K562 (cell line): Measurements from ENCODE around the gene CALHM1. TPM values are rescaled to one million over a fixed set of nuclear protein-coding genes. Genes with fewer than 3 reads are reported as not detected.

Experiments used
- DNMT1 ChIP-seq: fragments of 450-650 bp; IDR thresholded peaks from 2 replicates; pipeline ENCODE4 v1.6.1; 2016; ENCODE audit warnings: antibody characterized with exemption, mild to moderate bottlenecking
- ESRRB ChIP-seq: fragments of 250-450 bp; sonication (Bioruptor Pico); IDR thresholded peaks from 2 replicates; pipeline ENCODE4 v1.5.0; 2020; ENCODE audit warnings: mild to moderate bottlenecking, moderate library complexity, borderline replicate concordance
- HDAC8 ChIP-seq: fragments of 450-650 bp; IDR thresholded peaks from 2 replicates; pipeline ENCODE4 v1.6.1; 2016; ENCODE audit warnings: mild to moderate bottlenecking, missing genetic modification characterization, moderate library complexity, missing compliant biosample characterization
- KDM5B ChIP-seq: fragments of 200-600 bp; sonication (generic); IDR thresholded peaks from 2 replicates; pipeline ENCODE4 v1.6.1; 2012; ENCODE audit warnings: low read depth, mild to moderate bottlenecking, moderate library complexity, low read length, control low read depth, inconsistent platforms; ENCODE audit not compliant: insufficient replicate concordance
- KLF6 ChIP-seq: fragments of 250-450 bp; sonication (Bioruptor Pico); IDR thresholded peaks from 2 replicates; pipeline ENCODE4 v1.4.0; 2020; ENCODE audit warnings: mild to moderate bottlenecking, moderate library complexity, borderline replicate concordance
- MED1 ChIP-seq: sonication (generic); formaldehyde crosslinking; IDR thresholded peaks from 2 replicates; pipeline ENCODE4 v1.8.1; 2023; ENCODE audit warnings: missing genetic modification reagents, borderline replicate concordance
- NELFE ChIP-seq: IDR thresholded peaks from 2 replicates; pipeline ENCODE4 v1.6.1; 2011; ENCODE audit warnings: mild to moderate bottlenecking; ENCODE audit not compliant: insufficient read depth, insufficient read length
- PML ChIP-seq: IDR thresholded peaks from 2 replicates; pipeline ENCODE4 v1.6.1; 2012; ENCODE audit warnings: low read length, inconsistent platforms
- PPARD ChIP-seq: fragments of 250-450 bp; sonication (Bioruptor Pico); IDR thresholded peaks from 2 replicates; pipeline ENCODE4 v1.8.0; 2022; ENCODE audit warnings: inconsistent platforms, mild to moderate bottlenecking, moderate library complexity
- SOX6 ChIP-seq: fragments of 450-650 bp; IDR thresholded peaks from 2 replicates; pipeline ENCODE4 v1.6.1; 2014; ENCODE audit warnings: mild to moderate bottlenecking
- ZKSCAN3 ChIP-seq: fragments of 250-450 bp; sonication (Bioruptor Pico); IDR thresholded peaks from 2 replicates; pipeline ENCODE4 v1.4.0; 2020
- ZNF282 ChIP-seq: sonication (generic); formaldehyde crosslinking; IDR thresholded peaks from 2 replicates; pipeline ENCODE4 v1.8.1; 2023; ENCODE audit warnings: missing genetic modification reagents
- polyA plus RNA-seq, 8 experiments: library from polyadenylated mRNA; depleted of rRNA in 4 of 8; stranded (reverse) in 5 of 8; unstranded in 3 of 8; fragments of >200 nt; fragmentation: Nextera tagmentation in 2 of 8; fragmentation: Illumina TruSeq in 1 of 8; extraction: Ambion mirVana in 2 of 8; extraction: Trizol in 1 of 8; gene quantifications; 2 replicates each; pipeline versions ENCODE4 v1.2.1 to v1.2.3, GENCODE V29; 2011 to 2014; ENCODE audit warnings: inconsistent platforms in 1 of 8, missing spikeins in 1 of 8
- total RNA-seq, 7 experiments: library from RNA; depleted of rRNA in 6 of 7; stranded (reverse); fragments of >200 nt in 6 of 7; fragmentation: Illumina TruSeq in 2 of 7; extraction: Trizol in 2 of 7; gene quantifications; 2 replicates each; pipeline versions ENCODE4 v1.2.1 to v1.2.3, GENCODE V29; 2011 to 2021; ENCODE audit warnings: low replicate concordance in 1 of 7
- TF ChIP-seq, protein P1 (sequence below): fragments of 450-650 bp; IDR thresholded peaks from 2 replicates; pipeline ENCODE4 v1.6.1; 2018; ENCODE audit warnings: mild to moderate bottlenecking, low read depth; ENCODE audit not compliant: partially characterized antibody
- TF ChIP-seq, protein P2 (sequence below): fragments of 450-650 bp; conservative IDR thresholded peaks from 2 replicates; pipeline ENCODE4 v1.6.1; 2016; ENCODE audit warnings: missing genetic modification characterization, low read depth, mild to moderate bottlenecking, control low read depth, missing compliant biosample characterization
- TF ChIP-seq, protein P3 (sequence below): fragments of 250-450 bp; sonication (Bioruptor Pico); IDR thresholded peaks from 2 replicates; pipeline ENCODE4 v1.4.0; 2020
- TF ChIP-seq, protein P4 (sequence below): sonication (generic); formaldehyde crosslinking; IDR thresholded peaks from 2 replicates; pipeline ENCODE4 v1.8.1; 2023; ENCODE audit warnings: mild to moderate bottlenecking, missing genetic modification reagents

The CALHM1 gene
- total and polyA plus RNA-seq, 9 of the 15 experiments (the other 6 are each of a cell fraction or from before 2014, with no cell fraction given), result 0.03 TPM; not detected in 8

DNA sequence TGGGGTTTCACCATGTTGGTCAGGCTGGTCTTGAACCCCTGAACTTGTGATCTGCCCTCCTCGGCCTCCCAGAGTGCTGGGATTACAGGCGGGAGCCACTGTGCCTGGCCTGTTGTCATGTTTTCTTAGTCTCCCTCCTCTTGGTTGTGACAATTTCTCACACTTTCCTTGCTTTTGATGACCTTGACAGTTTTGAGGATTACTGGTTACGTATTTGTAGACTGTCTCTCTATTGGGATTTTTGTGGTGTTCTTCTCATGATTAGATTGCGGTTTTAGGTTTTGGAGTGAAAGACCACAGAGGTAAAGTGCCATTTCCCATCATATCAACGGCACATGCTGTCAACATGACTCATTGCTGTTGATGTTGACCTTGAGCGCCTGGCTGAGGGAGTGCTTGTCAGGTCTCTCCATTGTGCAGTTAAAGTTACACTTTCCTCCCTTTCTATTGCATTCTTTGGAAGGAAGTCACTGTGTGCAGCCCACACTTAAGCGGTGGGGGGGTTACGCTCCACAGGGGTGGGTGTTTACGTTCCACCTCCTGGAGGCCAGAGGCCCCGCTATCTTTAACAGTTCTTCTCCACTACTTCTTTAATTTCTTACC, 45.6 kb upstream of the CALHM1 start (continued):
- no peak for TF ChIP-seq KDM5B
- TF ChIP-seq, protein P1, sequence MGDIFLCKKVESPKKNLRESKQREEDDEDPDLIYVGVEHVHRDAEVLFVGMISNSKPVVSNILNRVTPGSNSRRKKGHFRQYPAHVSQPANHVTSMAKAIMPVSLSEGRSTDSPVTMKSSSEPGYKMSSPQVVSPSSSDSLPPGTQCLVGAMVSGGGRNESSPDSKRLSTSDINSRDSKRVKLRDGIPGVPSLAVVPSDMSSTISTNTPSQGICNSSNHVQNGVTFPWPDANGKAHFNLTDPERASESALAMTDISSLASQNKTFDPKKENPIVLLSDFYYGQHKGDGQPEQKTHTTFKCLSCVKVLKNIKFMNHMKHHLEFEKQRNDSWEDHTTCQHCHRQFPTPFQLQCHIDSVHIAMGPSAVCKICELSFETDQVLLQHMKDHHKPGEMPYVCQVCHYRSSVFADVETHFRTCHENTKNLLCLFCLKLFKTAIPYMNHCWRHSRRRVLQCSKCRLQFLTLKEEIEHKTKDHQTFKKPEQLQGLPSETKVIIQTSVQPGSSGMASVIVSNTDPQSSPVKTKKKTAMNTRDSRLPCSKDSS, result no peak
- TF ChIP-seq KLF6 (CRISPR knock-in tag), result no peak
- TF ChIP-seq ZKSCAN3 (CRISPR knock-in tag), result no peak
- TF ChIP-seq ZNF282, result no peak
- TF ChIP-seq DNMT1, result no peak
- TF ChIP-seq, protein P2, sequence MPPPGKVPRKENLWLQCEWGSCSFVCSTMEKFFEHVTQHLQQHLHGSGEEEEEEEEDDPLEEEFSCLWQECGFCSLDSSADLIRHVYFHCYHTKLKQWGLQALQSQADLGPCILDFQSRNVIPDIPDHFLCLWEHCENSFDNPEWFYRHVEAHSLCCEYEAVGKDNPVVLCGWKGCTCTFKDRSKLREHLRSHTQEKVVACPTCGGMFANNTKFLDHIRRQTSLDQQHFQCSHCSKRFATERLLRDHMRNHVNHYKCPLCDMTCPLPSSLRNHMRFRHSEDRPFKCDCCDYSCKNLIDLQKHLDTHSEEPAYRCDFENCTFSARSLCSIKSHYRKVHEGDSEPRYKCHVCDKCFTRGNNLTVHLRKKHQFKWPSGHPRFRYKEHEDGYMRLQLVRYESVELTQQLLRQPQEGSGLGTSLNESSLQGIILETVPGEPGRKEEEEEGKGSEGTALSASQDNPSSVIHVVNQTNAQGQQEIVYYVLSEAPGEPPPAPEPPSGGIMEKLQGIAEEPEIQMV (tag), result no peak
- TF ChIP-seq PPARD, result no peak
- TF ChIP-seq NELFE, result no peak
- no peak for TF ChIP-seq ESRRB (CRISPR knock-in tag)
- no peak for TF ChIP-seq HDAC8 (tag)
- TF ChIP-seq, protein P3, sequence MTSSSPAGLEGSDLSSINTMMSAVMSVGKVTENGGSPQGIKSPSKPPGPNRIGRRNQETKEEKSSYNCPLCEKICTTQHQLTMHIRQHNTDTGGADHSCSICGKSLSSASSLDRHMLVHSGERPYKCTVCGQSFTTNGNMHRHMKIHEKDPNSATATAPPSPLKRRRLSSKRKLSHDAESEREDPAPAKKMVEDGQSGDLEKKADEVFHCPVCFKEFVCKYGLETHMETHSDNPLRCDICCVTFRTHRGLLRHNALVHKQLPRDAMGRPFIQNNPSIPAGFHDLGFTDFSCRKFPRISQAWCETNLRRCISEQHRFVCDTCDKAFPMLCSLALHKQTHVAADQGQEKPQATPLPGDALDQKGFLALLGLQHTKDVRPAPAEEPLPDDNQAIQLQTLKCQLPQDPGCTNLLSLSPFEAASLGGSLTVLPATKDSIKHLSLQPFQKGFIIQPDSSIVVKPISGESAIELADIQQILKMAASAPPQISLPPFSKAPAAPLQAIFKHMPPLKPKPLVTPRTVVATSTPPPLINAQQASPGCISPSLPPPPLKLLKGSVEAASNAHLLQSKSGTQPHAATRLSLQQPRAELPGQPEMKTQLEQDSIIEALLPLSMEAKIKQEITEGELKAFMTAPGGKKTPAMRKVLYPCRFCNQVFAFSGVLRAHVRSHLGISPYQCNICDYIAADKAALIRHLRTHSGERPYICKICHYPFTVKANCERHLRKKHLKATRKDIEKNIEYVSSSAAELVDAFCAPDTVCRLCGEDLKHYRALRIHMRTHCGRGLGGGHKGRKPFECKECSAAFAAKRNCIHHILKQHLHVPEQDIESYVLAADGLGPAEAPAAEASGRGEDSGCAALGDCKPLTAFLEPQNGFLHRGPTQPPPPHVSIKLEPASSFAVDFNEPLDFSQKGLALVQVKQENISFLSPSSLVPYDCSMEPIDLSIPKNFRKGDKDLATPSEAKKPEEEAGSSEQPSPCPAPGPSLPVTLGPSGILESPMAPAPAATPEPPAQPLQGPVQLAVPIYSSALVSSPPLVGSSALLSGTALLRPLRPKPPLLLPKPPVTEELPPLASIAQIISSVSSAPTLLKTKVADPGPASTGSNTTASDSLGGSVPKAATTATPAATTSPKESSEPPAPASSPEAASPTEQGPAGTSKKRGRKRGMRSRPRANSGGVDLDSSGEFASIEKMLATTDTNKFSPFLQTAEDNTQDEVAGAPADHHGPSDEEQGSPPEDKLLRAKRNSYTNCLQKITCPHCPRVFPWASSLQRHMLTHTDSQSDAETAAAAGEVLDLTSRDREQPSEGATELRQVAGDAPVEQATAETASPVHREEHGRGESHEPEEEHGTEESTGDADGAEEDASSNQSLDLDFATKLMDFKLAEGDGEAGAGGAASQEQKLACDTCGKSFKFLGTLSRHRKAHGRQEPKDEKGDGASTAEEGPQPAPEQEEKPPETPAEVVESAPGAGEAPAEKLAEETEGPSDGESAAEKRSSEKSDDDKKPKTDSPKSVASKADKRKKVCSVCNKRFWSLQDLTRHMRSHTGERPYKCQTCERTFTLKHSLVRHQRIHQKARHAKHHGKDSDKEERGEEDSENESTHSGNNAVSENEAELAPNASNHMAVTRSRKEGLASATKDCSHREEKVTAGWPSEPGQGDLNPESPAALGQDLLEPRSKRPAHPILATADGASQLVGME (CRISPR knock-in tag), result no peak
- no peak for TF ChIP-seq MED1 (CRISPR knock-in tag)
- TF ChIP-seq PML, result no peak
- TF ChIP-seq, protein P4, sequence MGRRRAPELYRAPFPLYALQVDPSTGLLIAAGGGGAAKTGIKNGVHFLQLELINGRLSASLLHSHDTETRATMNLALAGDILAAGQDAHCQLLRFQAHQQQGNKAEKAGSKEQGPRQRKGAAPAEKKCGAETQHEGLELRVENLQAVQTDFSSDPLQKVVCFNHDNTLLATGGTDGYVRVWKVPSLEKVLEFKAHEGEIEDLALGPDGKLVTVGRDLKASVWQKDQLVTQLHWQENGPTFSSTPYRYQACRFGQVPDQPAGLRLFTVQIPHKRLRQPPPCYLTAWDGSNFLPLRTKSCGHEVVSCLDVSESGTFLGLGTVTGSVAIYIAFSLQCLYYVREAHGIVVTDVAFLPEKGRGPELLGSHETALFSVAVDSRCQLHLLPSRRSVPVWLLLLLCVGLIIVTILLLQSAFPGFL (CRISPR knock-in tag), result no peak
- peak; percentile 94 for TF ChIP-seq SOX6
